Measurements from ENCODE around the gene NXN.

DNA sequence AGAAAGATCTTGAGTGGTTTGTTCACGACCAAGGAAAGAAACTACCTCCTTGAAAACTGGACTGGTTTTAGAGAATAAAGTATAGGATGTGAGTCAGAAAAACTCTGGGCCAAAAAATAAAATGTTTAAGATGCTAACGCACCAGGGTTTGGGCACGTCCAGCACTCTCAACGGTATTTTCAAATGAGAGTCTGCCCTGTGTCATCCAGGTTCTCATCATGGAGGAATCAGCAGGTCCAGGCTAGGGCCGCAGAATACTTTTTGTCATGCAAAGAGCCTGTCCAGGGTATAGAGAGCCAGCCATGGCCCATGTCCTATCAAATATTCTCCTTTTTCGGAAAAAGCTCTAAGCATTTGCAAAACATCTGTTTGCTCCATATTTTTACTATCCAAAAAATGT lies 2.4 kb downstream of the NXN start:
- no peak for TF ChIP-seq EZH2phosphoT487 (IDR thresholded peaks at IDR 0.05; ENCODE audit: borderline replicate concordance, low read length)
- TF ChIP-seq, protein P1, sequence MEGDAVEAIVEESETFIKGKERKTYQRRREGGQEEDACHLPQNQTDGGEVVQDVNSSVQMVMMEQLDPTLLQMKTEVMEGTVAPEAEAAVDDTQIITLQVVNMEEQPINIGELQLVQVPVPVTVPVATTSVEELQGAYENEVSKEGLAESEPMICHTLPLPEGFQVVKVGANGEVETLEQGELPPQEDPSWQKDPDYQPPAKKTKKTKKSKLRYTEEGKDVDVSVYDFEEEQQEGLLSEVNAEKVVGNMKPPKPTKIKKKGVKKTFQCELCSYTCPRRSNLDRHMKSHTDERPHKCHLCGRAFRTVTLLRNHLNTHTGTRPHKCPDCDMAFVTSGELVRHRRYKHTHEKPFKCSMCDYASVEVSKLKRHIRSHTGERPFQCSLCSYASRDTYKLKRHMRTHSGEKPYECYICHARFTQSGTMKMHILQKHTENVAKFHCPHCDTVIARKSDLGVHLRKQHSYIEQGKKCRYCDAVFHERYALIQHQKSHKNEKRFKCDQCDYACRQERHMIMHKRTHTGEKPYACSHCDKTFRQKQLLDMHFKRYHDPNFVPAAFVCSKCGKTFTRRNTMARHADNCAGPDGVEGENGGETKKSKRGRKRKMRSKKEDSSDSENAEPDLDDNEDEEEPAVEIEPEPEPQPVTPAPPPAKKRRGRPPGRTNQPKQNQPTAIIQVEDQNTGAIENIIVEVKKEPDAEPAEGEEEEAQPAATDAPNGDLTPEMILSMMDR (IDR thresholded peaks at IDR 0.05; ENCODE audit: low read depth, low read length, poor library complexity, severe bottlenecking) = no peak
